Central memory CD8-positive, alpha-beta T cell (primary cell): ENCODE measurements around the gene PPARA.
"Not testable (repeated sequence)": the region's sequence is repeated elsewhere in the genome, so short reads cannot be mapped to it uniquely, and the experiment has no call there.

ENCODE experiments used
- ATAC-seq: fragments of 150-1000 bp; cut with Tn5 transposase; replicated peaks from 2 replicates; pipeline ENCODE4 v1.10.0; 2022; ENCODE audit warnings: mild to moderate bottlenecking, moderate FRiP score, moderate number of reproducible peaks; ENCODE audit not compliant: poor library complexity, severe bottlenecking; ENCODE audit errors: extremely low read depth
- DNase-seq, 2 donors: peaks; one replicate each; pipeline ENCODE4 v3.0.0; 2021; ENCODE audit warnings: low spot score in 2 of 2
- H3K27ac Mint-ChIP-seq: one replicate; pipeline ENCODE4 v1.8.0; 2022; ENCODE audit warnings: low read depth, mild to moderate bottlenecking, moderate library complexity, mixed read lengths
- H3K27me3 Mint-ChIP-seq: one replicate; pipeline ENCODE4 v1.8.0; 2022; ENCODE audit warnings: mixed read lengths
- H3K36me3 Mint-ChIP-seq: one replicate; pipeline ENCODE4 v1.8.0; 2022; ENCODE audit warnings: mild to moderate bottlenecking, moderate library complexity, mixed read lengths; ENCODE audit not compliant: insufficient read depth
- H3K4me1 Mint-ChIP-seq: one replicate; pipeline ENCODE4 v1.8.0; 2022; ENCODE audit warnings: mixed read lengths
- H3K4me3 Mint-ChIP-seq: one replicate; pipeline ENCODE4 v1.8.0; 2022; ENCODE audit warnings: mild to moderate bottlenecking, moderate library complexity, mixed read lengths
- H3K9me3 Mint-ChIP-seq: one replicate; pipeline ENCODE4 v1.8.0; 2022; ENCODE audit warnings: mixed read lengths

PPARA gene

GRCh38 chr22:46125816-46126765 is 24.2 kb upstream of the PPARA start:
- DNase-seq: no peak
- no peaks in the 10 kb centered on the region for H3K4me1 Mint-ChIP-seq
- H3K27me3 Mint-ChIP-seq: no peaks in the 10 kb centered on the region
- H3K27ac Mint-ChIP-seq: no peak overlapping the region
- no peak overlapping the region for H3K4me3 Mint-ChIP-seq
- H3K9me3 Mint-ChIP-seq: no peaks in the 10 kb centered on the region
- no peak for ATAC-seq
- H3K36me3 Mint-ChIP-seq: peaks cover 2% of the 10 kb centered on the region

- no peaks in the 10 kb centered on the region for H3K4me1 Mint-ChIP-seq
- H3K36me3 Mint-ChIP-seq: no peaks in the 10 kb centered on the region
- no peaks in the 10 kb centered on the region for H3K9me3 Mint-ChIP-seq
- H3K27ac Mint-ChIP-seq: no peak overlapping the region
- DNase-seq: no peak
- ATAC-seq: no peak
- no peak overlapping the region for H3K4me3 Mint-ChIP-seq
- no peaks in the 10 kb centered on the region for H3K27me3 Mint-ChIP-seq
Measured at GRCh38 chr22:46126853-46127385, 23.4 kb upstream of the PPARA start.

GRCh38 chr22:46127556-46127955 is 22.8 kb upstream of the PPARA start:
- DNase-seq (no peak), ATAC-seq (no peak)
- Mint-ChIP-seq H3K36me3 (no peaks in the 10 kb centered on the region), H3K4me1 (no peaks in the 10 kb centered on the region), H3K4me3 (no peak overlapping the region), H3K27ac (no peak overlapping the region), H3K27me3 (no peaks in the 10 kb centered on the region), H3K9me3 (no peaks in the 10 kb centered on the region)

GRCh38 chr22:46128606-46129005 is 21.7 kb upstream of the PPARA start:
- Mint-ChIP-seq H3K4me3 (no peak overlapping the region), H3K27ac (no peak overlapping the region), H3K4me1 (no peaks in the 10 kb centered on the region), H3K9me3 (no peaks in the 10 kb centered on the region), H3K27me3 (no peaks in the 10 kb centered on the region), H3K36me3 (no peaks in the 10 kb centered on the region)
- DNase-seq (no peak), ATAC-seq (no peak)

GRCh38 chr22:46129390-46130041 is 20.8 kb upstream of the PPARA start:
- Mint-ChIP-seq H3K27me3 (no peaks in the 10 kb centered on the region), H3K4me1 (no peaks in the 10 kb centered on the region), H3K4me3 (no peak overlapping the region), H3K36me3 (no peaks in the 10 kb centered on the region), H3K9me3 (no peaks in the 10 kb centered on the region), H3K27ac (no peak overlapping the region)
- no peak for ATAC-seq
- no peak for DNase-seq

- no peak overlapping the region for H3K4me3 Mint-ChIP-seq
- no peaks in the 10 kb centered on the region for H3K27me3 Mint-ChIP-seq
- no peaks in the 10 kb centered on the region for H3K9me3 Mint-ChIP-seq
- H3K36me3 Mint-ChIP-seq: no peaks in the 10 kb centered on the region
- no peak for ATAC-seq
- H3K27ac Mint-ChIP-seq: no peak overlapping the region
- H3K4me1 Mint-ChIP-seq: no peaks in the 10 kb centered on the region
- DNase-seq: no peak
Measured at GRCh38 chr22:46131151-46131587, 19.2 kb upstream of the PPARA start.

- not testable (repeated sequence) for H3K4me3 Mint-ChIP-seq, H3K27me3 Mint-ChIP-seq, H3K4me1 Mint-ChIP-seq, ATAC-seq, H3K27ac Mint-ChIP-seq, DNase-seq, H3K36me3 Mint-ChIP-seq, H3K9me3 Mint-ChIP-seq
Measured at GRCh38 chr22:46132193-46132829, 18.0 kb upstream of the PPARA start.

GRCh38 chr22:46132830-46133587 is 17.3 kb upstream of the PPARA start:
- Mint-ChIP-seq H3K4me3 (no peak overlapping the region), H3K9me3 (no peaks in the 10 kb centered on the region), H3K4me1 (no peaks in the 10 kb centered on the region), H3K27me3 (no peaks in the 10 kb centered on the region), H3K36me3 (no peaks in the 10 kb centered on the region), H3K27ac (no peak overlapping the region)
- DNase-seq (no peak), ATAC-seq (no peak)

- Mint-ChIP-seq H3K4me3 (no peak overlapping the region), H3K27me3 (no peaks in the 10 kb centered on the region), H3K9me3 (no peaks in the 10 kb centered on the region), H3K4me1 (no peaks in the 10 kb centered on the region), H3K27ac (no peak overlapping the region), H3K36me3 (no peaks in the 10 kb centered on the region)
- no peak for ATAC-seq
- DNase-seq: no peak
Measured at GRCh38 chr22:46133588-46133855, 16.8 kb upstream of the PPARA start.

- Mint-ChIP-seq H3K9me3 (no peaks in the 10 kb centered on the region), H3K4me1 (no peaks in the 10 kb centered on the region), H3K36me3 (no peaks in the 10 kb centered on the region), H3K27ac (no peak overlapping the region), H3K27me3 (no peaks in the 10 kb centered on the region), H3K4me3 (no peak overlapping the region)
- ATAC-seq (no peak), DNase-seq (no peak)
Measured at GRCh38 chr22:46134111-46134705, 16.1 kb upstream of the PPARA start.

GRCh38 chr22:46135611-46136485 is 14.5 kb upstream of the PPARA start:
- Mint-ChIP-seq H3K36me3 (no peaks in the 10 kb centered on the region), H3K4me3 (no peak overlapping the region), H3K27me3 (no peaks in the 10 kb centered on the region), H3K4me1 (no peaks in the 10 kb centered on the region), H3K27ac (no peak overlapping the region), H3K9me3 (no peaks in the 10 kb centered on the region)
- DNase-seq (no peak), ATAC-seq (no peak)
